ENCODE results near the gene IWS1. TPM values are rescaled to one million over a fixed set of nuclear protein-coding genes. Genes with fewer than 3 reads are reported as not detected.

IWS1 gene
- total RNA-seq, 2 experiments from 2014 or later = 52.3 to 53.7 TPM

DNA sequence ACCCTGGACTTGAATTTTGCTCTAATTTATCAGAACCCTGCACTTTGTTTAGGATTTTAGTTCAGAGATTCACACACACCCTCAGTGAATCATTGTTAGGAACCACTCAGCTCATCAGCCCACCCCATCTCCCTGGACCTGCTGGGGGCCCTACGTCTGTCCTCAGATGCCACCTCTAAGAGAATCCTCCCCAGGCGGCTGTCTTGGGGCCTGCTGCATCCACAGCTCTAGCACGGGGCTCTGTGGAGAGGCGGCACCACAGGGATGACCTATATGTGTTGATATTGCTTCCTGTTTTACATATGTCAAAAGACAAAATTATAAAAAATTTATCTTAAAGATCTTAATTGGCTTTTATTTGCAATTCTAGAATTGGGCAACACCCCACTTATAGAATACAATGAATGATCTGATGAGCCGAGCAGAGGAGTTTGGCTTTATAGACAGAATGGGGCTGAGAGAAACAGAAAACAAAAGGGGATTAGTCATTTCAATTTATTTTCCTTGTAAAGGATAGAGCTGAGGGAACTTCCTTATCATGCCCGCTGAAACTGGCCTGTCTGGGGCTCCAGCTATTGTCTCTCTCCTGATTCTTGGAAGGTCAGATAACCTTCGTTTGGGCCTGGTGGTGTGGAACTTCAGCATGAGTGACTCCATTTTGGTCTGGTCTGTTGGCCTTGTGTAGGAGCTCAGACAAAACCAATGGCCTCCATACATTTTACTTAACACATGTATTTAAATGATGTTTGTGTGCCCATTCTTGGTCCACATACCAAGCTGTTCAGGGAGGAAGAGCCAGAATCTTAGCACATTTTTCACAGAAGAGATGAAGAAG lies 10.6 kb upstream of the IWS1 start:
- no peak for TF ChIP-seq CTCF (IDR thresholded peaks at IDR 0.05)
- CTCF ChIA-PET = no interaction called here
- Mint-ChIP-seq H3K36me3 (ENCODE audit: low read depth) (no peaks in the 10 kb centered on the region), H3K4me3 (no peak overlapping the region), H3K4me1 (ENCODE audit: low read depth) (no peaks in the 10 kb centered on the region), H3K27ac (no peak overlapping the region), H3K9me3 (no peaks in the 10 kb centered on the region), H3K27me3 (peaks cover 2% of the 10 kb centered on the region)
- POLR2A ChIA-PET = interaction anchor here (1.2 kb wide), 1 partner anchor 10 kb away, joined by 5 read pairs; the partner anchor contains the start of gene IWS1
- intact Hi-C loops (cut with micrococcal nuclease) = no loop called here
- no peak for DNase-seq
- no peak for ATAC-seq

DNA sequence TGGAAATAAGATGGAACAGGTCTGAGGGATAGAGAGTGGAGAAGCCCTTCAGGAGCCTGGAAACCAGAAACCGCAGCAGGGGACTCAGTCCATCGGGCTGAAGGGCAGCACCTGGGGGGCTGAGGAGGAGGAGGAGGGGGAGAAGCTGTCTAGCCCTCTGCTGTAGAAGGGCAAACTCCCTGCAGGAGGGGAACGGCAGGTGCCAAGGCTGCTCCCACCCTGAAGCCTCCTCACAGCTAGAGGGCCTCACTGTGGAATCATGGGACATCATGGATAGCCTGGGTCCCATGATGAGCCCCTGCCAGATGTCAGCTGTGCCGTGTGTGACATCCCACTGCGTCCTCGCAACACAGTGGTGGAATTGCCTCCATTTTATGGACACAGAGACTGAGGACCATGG lies 9.6 kb upstream of the IWS1 start:
- intact Hi-C loops (cut with micrococcal nuclease) = no loop called here
- no peak overlapping the region for H3K27ac Mint-ChIP-seq
- no peaks in the 10 kb centered on the region for H3K9me3 Mint-ChIP-seq
- no peaks in the 10 kb centered on the region for H3K4me1 Mint-ChIP-seq (ENCODE audit: low read depth)
- no peak for TF ChIP-seq CTCF (IDR thresholded peaks at IDR 0.05)
- no peaks in the 10 kb centered on the region for H3K36me3 Mint-ChIP-seq (ENCODE audit: low read depth)
- peaks cover 2% of the 10 kb centered on the region for H3K27me3 Mint-ChIP-seq
- DNase-seq (no peak), ATAC-seq (no peak)
- CTCF ChIA-PET = no interaction called here
- POLR2A ChIA-PET = no interaction called here
- H3K4me3 Mint-ChIP-seq = no peak overlapping the region

GRCh38 chr2:127535422-127535901 lies 9.2 kb upstream of the IWS1 start, which contains the start of gene MYO7B:
Gene MYO7B (plus strand): TSS chr2:127535683. CDS start chr2:127559723, 24,040 bp downstream.
- H3K36me3 Mint-ChIP-seq (ENCODE audit: low read depth) = no peaks in the 10 kb centered on the region
- no peak within 1 kb of the TSS for H3K27ac Mint-ChIP-seq
- no peaks in the 10 kb centered on the region for H3K9me3 Mint-ChIP-seq
- no peak for TF ChIP-seq CTCF (IDR thresholded peaks at IDR 0.05)
- no peak for DNase-seq
- H3K27me3 Mint-ChIP-seq = peaks cover 2% of the 10 kb centered on the region
- ChIA-PET CTCF (no interaction called here), POLR2A (no interaction called here)
- H3K4me3 Mint-ChIP-seq = no peak within 1 kb of the TSS
- no peaks in the 10 kb centered on the region for H3K4me1 Mint-ChIP-seq (ENCODE audit: low read depth)
- ATAC-seq = no peak
- intact Hi-C loops (cut with micrococcal nuclease) = no loop called here

DNA sequence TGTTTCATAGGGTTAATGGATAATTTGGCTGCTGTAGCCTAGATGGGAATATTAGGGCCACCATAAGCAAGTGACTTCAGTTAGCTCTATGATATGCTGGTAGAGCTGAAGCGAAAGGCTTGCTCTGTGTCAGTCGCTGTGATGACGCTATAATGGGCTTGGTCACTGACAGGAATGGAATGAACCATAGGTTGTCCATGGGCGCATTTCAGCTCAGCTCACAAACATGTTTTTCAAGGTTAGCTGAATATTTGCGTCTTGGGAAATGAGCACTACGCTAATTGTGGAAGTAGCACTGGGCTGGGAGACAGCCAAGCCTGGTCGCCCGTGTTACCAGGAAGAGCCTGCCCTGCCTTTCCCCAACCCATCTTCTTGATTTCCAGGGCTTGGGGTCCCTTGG lies 6.0 kb upstream of the IWS1 start:
- Mint-ChIP-seq H3K27ac (no peak overlapping the region), H3K9me3 (no peaks in the 10 kb centered on the region), H3K36me3 (ENCODE audit: low read depth) (no peaks in the 10 kb centered on the region), H3K4me3 (no peak overlapping the region), H3K27me3 (no peaks in the 10 kb centered on the region), H3K4me1 (ENCODE audit: low read depth) (peaks cover 4% of the 10 kb centered on the region)
- CTCF ChIA-PET = interaction anchor here (1.1 kb wide), 1 partner anchor 31 kb away, joined by 3 read pairs; no protein-coding TSS in a partner anchor
- POLR2A ChIA-PET = no interaction called here
- TF ChIP-seq CTCF (IDR thresholded peaks at IDR 0.05) = no peak
- ATAC-seq = no peak
- no peak for DNase-seq
- intact Hi-C loops (cut with micrococcal nuclease) = no loop called here

DNA sequence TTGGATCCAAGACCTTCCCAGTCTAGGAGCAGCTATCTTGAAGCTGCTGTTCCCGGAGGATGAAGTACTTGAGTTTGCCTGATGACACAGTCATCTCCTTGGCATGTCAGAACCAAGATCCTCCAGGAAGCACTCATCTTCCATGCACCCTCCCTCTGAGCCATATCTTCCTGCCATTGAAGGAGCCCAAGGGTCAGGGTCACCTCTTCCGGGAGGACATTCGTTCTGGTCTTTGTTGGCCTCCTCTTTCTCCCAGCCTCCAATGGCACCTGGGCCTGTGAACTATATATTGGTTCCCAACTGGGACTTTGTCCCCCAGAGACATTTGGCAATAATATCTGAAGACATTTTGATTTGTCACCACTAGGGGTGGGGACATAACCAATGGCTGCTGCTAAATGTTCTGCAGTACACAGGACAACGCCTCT lies 4.9 kb upstream of the IWS1 start:
- CTCF ChIA-PET = no interaction called here

More for the DNA sequence above, 4.9 kb upstream of the IWS1 start:
- Mint-ChIP-seq H3K4me3 (no peak overlapping the region), H3K4me1 (ENCODE audit: low read depth) (peaks cover 8% of the 10 kb centered on the region), H3K9me3 (no peaks in the 10 kb centered on the region), H3K27ac (no peak overlapping the region), H3K36me3 (ENCODE audit: low read depth) (no peaks in the 10 kb centered on the region), H3K27me3 (no peaks in the 10 kb centered on the region)
- DNase-seq (no peak), ATAC-seq (no peak)
- no peak for TF ChIP-seq CTCF (IDR thresholded peaks at IDR 0.05)
- intact Hi-C loops (cut with micrococcal nuclease) = no loop called here
- POLR2A ChIA-PET = no interaction called here
